ENCODE results near the gene YLPM1.
"Not testable (repeated sequence)": the region's sequence is repeated elsewhere in the genome, so short reads cannot be mapped to it uniquely, and the experiment has no call there.

DNA sequence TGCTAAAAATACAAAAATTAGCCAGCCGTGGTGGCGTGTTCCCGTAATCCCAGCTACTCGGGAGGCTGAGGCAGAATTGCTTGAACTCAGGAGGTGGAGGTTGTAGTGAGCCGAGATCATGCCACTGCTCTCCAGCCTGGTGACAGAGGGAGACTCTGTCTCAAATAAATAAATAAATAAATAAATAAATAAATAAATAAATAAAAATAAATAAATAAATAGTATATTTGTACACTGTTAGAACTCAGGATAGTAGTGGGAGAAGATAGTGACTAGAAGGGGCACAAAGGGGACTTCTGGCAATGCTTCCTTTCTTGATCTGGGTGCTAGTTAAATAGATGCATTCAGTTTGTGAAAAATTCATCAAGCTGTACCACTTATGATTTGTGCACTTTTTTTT, 4.6 kb upstream of the YLPM1 start:
- TF ChIP-seq, protein P1, sequence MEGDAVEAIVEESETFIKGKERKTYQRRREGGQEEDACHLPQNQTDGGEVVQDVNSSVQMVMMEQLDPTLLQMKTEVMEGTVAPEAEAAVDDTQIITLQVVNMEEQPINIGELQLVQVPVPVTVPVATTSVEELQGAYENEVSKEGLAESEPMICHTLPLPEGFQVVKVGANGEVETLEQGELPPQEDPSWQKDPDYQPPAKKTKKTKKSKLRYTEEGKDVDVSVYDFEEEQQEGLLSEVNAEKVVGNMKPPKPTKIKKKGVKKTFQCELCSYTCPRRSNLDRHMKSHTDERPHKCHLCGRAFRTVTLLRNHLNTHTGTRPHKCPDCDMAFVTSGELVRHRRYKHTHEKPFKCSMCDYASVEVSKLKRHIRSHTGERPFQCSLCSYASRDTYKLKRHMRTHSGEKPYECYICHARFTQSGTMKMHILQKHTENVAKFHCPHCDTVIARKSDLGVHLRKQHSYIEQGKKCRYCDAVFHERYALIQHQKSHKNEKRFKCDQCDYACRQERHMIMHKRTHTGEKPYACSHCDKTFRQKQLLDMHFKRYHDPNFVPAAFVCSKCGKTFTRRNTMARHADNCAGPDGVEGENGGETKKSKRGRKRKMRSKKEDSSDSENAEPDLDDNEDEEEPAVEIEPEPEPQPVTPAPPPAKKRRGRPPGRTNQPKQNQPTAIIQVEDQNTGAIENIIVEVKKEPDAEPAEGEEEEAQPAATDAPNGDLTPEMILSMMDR (IDR thresholded peaks at IDR 0.05) = not testable (repeated sequence)
- TF ChIP-seq EZH2, EZH2phosphoT487 (IDR thresholded peaks at IDR 0.05): not testable (repeated sequence)

All from neural progenitor cell (in vitro differentiated cells).